Tibial nerve (tissue), 4 donors: ENCODE measurements around the gene ZNF783.

Experiments
- CTCF ChIP-seq, 5 experiments: fragments of 200-600 bp in 3 of 5; fragments of 450-650 bp in 2 of 5; sonication (generic) in 3 of 5; IDR thresholded peaks; one replicate each; pipeline ENCODE4 v1.5.1; 2016 to 2019; ENCODE audit warnings: antibody characterized with exemption in 5 of 5, mild to moderate bottlenecking in 3 of 5, moderate library complexity in 2 of 5
- EP300 ChIP-seq, 2 donors: sonication (generic); formaldehyde crosslinking; IDR thresholded peaks; one replicate each; pipeline ENCODE4 v1.6.1; 2017; ENCODE audit warnings: antibody characterized with exemption in 2 of 2, mild to moderate bottlenecking in 1 of 2

GRCh38 chr7:149280151-149280550 is 18.2 kb downstream of the ZNF783 start:
- no peak for TF ChIP-seq CTCF (IDR thresholded peaks at IDR 0.05)
- no peak for TF ChIP-seq EP300 (IDR thresholded peaks at IDR 0.05)
